IMR-90 (cell line): ENCODE data around the gene CNTN4.

ENCODE experiments used
- BHLHE40 ChIP-seq: fragments of 150-350 bp; IDR thresholded peaks from 2 replicates; pipeline ENCODE4 v1.6.1; 2016; ENCODE audit warnings: mild to moderate bottlenecking, low read depth, low read length
- CEBPB ChIP-seq: IDR thresholded peaks from 2 replicates; pipeline ENCODE4 v1.6.1; 2012; ENCODE audit warnings: low read depth, low read length, improper control_type of control experiment
- MAFK ChIP-seq: IDR thresholded peaks from 2 replicates; pipeline ENCODE4 v1.6.1; 2012; ENCODE audit warnings: low read depth, low read length, improper control_type of control experiment
- POLR2A ChIP-seq: IDR thresholded peaks from 2 replicates; pipeline ENCODE4 v1.6.1; 2012; ENCODE audit warnings: mild to moderate bottlenecking, low read depth, low read length
- RAD21 ChIP-seq: IDR thresholded peaks from 2 replicates; pipeline ENCODE4 v1.6.1; 2012; ENCODE audit warnings: low read length, improper control_type of control experiment
- RCOR1 ChIP-seq: IDR thresholded peaks from 2 replicates; pipeline ENCODE4 v1.6.1; 2012; ENCODE audit warnings: mild to moderate bottlenecking, low read length, improper control_type of control experiment; ENCODE audit not compliant: insufficient replicate concordance
- RFX5 ChIP-seq: IDR thresholded peaks from 2 replicates; pipeline ENCODE4 v1.8.0; 2012; ENCODE audit warnings: low read depth, mild to moderate bottlenecking, low read length, moderate library complexity
- SMC3 ChIP-seq: fragments of 150-350 bp; IDR thresholded peaks from 2 replicates; pipeline ENCODE4 v1.6.1; 2016; ENCODE audit warnings: low read depth, mild to moderate bottlenecking, antibody characterized with exemption, low read length, moderate library complexity
- TF ChIP-seq, protein P1 (sequence below): conservative IDR thresholded peaks from 2 replicates; pipeline ENCODE4 v1.5.1; 2012; ENCODE audit warnings: mild to moderate bottlenecking, low read depth, low read length, improper control_type of control experiment

DNA sequence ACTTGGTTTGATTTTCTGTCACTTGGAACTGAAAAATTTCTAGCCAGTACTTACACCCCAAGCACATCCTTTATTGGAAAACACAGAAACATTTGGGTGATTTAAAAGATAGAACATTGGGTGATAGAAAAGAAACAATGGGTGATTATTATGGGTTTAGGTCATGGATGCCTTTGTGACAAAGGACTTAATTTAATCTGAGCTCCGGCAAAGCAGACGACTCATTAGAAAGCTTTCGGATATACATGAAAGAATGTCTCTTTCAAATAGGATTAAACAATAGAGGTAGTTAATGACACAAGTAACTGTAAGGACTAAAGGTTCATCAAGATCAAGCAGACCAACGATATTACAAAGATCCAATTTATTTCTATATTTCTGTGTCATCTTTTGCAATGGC lies 37.3 kb upstream of the CNTN4 start:
- TF ChIP-seq CEBPB (no peak), POLR2A (no peak), RFX5 (no peak), SMC3 (no peak), BHLHE40 (no peak), MAFK (no peak), RCOR1 (no peak), RAD21 (no peak)
- TF ChIP-seq, protein P1, sequence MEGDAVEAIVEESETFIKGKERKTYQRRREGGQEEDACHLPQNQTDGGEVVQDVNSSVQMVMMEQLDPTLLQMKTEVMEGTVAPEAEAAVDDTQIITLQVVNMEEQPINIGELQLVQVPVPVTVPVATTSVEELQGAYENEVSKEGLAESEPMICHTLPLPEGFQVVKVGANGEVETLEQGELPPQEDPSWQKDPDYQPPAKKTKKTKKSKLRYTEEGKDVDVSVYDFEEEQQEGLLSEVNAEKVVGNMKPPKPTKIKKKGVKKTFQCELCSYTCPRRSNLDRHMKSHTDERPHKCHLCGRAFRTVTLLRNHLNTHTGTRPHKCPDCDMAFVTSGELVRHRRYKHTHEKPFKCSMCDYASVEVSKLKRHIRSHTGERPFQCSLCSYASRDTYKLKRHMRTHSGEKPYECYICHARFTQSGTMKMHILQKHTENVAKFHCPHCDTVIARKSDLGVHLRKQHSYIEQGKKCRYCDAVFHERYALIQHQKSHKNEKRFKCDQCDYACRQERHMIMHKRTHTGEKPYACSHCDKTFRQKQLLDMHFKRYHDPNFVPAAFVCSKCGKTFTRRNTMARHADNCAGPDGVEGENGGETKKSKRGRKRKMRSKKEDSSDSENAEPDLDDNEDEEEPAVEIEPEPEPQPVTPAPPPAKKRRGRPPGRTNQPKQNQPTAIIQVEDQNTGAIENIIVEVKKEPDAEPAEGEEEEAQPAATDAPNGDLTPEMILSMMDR = no peak
